Fibroblast of villous mesenchyme (primary cell): ENCODE results near the gene PIK3R5. TPM values are rescaled to one million over a fixed set of nuclear protein-coding genes. Genes with fewer than 3 reads are reported as not detected.

Experiments
- total RNA-seq: library from RNA; depleted of rRNA; stranded (reverse); fragments of >200 nt; gene quantifications from 2 replicates; pipeline ENCODE4 v1.2.3, GENCODE V29; 2012

PIK3R5 gene
- total RNA-seq, 1 donor = not detected

Other genes with a start within 250 kb of the PIK3R5 start
- gene CCDC42, start 220.9 kb downstream of the PIK3R5 start, total RNA-seq = not detected in 2 replicates
- gene SPDYE4, start 207.2 kb downstream of the PIK3R5 start, total RNA-seq = not detected in 2 replicates
- gene MFSD6L, start 166.3 kb downstream of the PIK3R5 start, total RNA-seq = not detected in 2 replicates
- not detected in 2 replicates for gene PIK3R6, start 98.0 kb downstream of the PIK3R5 start, total RNA-seq
- gene NTN1, start 55.8 kb upstream of the PIK3R5 start, total RNA-seq = under 0.01 TPM in 2 replicates